Measurements from ENCODE around the gene ITGA3.

DNA sequence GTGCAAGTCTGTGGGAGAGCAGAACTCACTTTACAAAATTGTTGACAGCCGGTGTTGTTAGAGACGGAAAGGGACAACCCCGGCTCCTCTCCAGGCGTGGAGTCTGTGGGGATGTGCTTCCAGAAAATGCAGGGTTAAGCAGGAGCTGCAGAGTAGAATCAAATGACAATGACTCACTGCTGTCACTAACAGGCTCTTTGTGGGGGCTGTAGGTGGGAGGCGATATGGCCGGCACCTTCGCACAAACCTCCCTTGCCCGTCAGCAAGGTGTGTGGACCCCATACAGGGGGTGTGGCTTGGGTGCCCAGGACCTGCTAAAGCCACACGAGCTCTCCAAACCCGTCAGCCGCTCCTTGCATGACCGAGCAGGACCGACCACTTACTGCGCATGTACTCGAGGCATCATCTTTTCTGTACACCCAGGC lies 45.0 kb downstream of the ITGA3 start:
- TF ChIP-seq CTCF (IDR thresholded peaks at IDR 0.05) (no peak), POLR2A (IDR thresholded peaks at IDR 0.05) (no peak)
